ENCODE data around the gene ST7L.

ST7L gene

DNA sequence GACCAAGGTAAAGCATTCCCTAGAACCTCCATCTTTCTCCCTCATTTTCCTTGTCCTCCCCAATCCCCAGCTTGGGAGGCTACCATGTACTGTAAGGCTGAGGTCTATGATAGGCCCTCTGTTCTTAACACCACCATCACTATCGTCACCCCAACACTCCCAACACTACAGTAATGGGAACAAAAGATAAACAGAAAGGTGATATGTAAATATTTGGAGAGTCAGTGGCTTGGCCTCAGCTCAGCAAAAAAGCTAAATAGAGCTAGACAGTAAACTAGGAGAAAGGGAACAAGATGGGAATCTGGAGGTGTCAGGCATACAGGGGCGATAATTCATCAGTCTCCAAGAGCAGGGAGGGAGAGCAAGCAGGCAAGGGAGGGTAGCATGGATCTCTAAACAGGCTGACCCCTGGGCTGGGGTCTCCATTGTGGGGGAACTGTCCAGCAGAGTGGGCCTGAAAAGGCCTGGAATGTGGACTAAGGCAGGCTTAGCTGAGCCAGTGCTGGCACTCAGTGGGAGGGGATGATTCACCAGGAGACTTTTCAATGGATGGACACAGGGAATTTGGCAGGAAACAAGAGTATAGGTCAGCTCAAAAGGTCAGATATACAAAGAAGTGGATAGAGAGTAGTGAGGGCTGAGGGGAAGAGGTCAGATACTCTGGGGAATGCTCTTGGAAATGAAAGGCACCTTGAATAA lies 103.5 kb downstream of the ST7L start:
- TF ChIP-seq, protein P1, sequence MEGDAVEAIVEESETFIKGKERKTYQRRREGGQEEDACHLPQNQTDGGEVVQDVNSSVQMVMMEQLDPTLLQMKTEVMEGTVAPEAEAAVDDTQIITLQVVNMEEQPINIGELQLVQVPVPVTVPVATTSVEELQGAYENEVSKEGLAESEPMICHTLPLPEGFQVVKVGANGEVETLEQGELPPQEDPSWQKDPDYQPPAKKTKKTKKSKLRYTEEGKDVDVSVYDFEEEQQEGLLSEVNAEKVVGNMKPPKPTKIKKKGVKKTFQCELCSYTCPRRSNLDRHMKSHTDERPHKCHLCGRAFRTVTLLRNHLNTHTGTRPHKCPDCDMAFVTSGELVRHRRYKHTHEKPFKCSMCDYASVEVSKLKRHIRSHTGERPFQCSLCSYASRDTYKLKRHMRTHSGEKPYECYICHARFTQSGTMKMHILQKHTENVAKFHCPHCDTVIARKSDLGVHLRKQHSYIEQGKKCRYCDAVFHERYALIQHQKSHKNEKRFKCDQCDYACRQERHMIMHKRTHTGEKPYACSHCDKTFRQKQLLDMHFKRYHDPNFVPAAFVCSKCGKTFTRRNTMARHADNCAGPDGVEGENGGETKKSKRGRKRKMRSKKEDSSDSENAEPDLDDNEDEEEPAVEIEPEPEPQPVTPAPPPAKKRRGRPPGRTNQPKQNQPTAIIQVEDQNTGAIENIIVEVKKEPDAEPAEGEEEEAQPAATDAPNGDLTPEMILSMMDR (IDR thresholded peaks at IDR 0.05; ENCODE audit: insufficient read depth, low read depth, low read length, missing control alignments) = no peak
- no peak overlapping the region for H3K4me3 ChIP-seq (ENCODE audit: low read depth, low read length)
- no peak for DNase-seq (ENCODE audit: low read depth)

DNA sequence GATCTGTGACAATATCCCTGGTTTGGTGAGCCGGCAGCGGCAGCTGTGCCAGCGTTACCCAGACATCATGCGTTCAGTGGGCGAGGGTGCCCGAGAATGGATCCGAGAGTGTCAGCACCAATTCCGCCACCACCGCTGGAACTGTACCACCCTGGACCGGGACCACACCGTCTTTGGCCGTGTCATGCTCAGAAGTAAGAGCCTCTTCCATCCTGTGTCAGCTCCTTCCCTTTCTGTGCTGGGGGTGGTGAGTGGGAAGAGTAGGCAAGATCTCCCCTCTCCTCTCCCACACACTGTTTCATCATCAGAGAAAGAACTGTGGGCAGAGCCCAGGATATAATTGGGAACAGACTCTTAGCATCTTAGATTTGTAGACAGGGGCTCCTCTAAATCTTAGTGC lies 104.0 kb downstream of the ST7L start:
- no peak overlapping the region for H3K4me3 ChIP-seq (ENCODE audit: low read depth, low read length)
- TF ChIP-seq, protein P1 (IDR thresholded peaks at IDR 0.05; ENCODE audit: insufficient read depth, low read depth, low read length, missing control alignments) = no peak
- DNase-seq (ENCODE audit: low read depth) = no peak

GRCh38 chr1:112513112-112513870 lies 105.7 kb downstream of the ST7L start:
- TF ChIP-seq, protein P1 (IDR thresholded peaks at IDR 0.05; ENCODE audit: insufficient read depth, low read depth, low read length, missing control alignments) = no peak
- DNase-seq (ENCODE audit: low read depth) = no peak
- H3K4me3 ChIP-seq (ENCODE audit: low read depth, low read length) = no peak overlapping the region

DNA sequence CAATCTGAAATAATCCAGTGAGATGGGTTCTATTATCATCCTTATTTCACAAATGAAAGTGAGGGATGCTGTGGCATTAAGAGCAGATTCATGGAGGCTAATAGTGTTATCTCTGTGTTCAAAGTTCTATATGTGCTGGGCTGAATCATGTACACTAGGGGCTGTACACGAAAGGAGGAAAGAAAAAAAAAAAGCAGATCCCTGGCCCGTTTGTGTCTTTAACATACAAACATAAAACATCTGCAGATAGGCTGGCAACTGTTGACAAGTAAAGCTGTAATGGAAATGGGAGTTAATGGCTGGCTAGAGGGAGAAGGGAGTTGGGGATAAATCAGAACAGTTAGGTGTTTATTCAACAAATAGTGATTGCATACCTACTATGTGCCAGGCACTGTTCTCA lies 107.0 kb downstream of the ST7L start:
- H3K4me3 ChIP-seq (ENCODE audit: low read depth, low read length) = no peak overlapping the region
- DNase-seq (ENCODE audit: low read depth) = no peak
- TF ChIP-seq, protein P1 (IDR thresholded peaks at IDR 0.05; ENCODE audit: insufficient read depth, low read depth, low read length, missing control alignments) = no peak

- TF ChIP-seq, protein P1 (IDR thresholded peaks at IDR 0.05; ENCODE audit: insufficient read depth, low read depth, low read length, missing control alignments) = no peak
- H3K4me3 ChIP-seq (ENCODE audit: low read depth, low read length) = no peak overlapping the region
- DNase-seq (ENCODE audit: low read depth) = no peak
Measured at GRCh38 chr1:112510340-112510739, 108.6 kb downstream of the ST7L start.

DNA sequence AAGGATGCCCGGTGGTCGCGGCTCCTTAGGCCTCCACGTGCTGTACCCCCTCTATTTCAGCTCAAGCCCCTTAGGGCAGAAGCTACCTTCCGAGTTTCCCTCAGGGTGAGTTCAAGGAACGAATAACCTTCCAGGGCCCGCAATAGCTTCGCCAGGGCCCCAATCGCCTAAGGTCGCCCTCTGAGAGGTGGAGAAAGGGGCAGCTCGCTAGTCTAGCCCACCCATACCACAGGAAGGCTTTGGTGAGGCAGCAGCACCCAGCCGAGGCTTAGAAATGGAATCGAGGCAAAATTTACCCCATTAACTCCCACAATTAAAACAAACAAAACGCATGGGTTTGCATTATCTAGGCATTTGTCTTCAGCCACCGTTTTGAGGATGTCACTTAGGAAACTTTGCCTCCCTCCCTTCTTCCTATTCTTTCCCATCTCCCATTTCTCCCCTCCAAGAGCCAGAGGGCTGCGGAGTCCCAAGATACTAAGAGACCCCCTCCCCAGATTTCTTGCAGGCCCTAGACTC lies 109.2 kb downstream of the ST7L start:
- TF ChIP-seq, protein P1 (IDR thresholded peaks at IDR 0.05; ENCODE audit: insufficient read depth, low read depth, low read length, missing control alignments) = no peak
- H3K4me3 ChIP-seq (ENCODE audit: low read depth, low read length) = no peak overlapping the region
- DNase-seq (ENCODE audit: low read depth) = no peak

Measured in GM12865 (cell line).